Chondrocyte (in vitro differentiated cells): ENCODE data around the gene TXNRD3. TPM values are rescaled to one million over a fixed set of nuclear protein-coding genes. Genes with fewer than 3 reads are reported as not detected.

ENCODE experiments used
- DNase-seq: peaks from one replicate; pipeline ENCODE4 v3.0.0; 2021; ENCODE audit warnings: mixed read lengths, low spot score
- H3K27ac Mint-ChIP-seq: one replicate; pipeline ENCODE4 v1.8.0; 2021; ENCODE audit warnings: mild to moderate bottlenecking, moderate library complexity, mixed read lengths; ENCODE audit not compliant: unreplicated experiment
- H3K27me3 Mint-ChIP-seq: 2 replicates; pipeline ENCODE4 v1.8.0; 2021; ENCODE audit warnings: low read depth, mixed read lengths
- H3K36me3 Mint-ChIP-seq: 2 replicates; pipeline ENCODE4 v1.8.0; 2021; ENCODE audit warnings: low read depth, mixed read lengths
- H3K4me1 Mint-ChIP-seq: 2 replicates; pipeline ENCODE4 v1.8.0; 2021; ENCODE audit warnings: low read depth, mild to moderate bottlenecking, mixed read lengths
- H3K4me3 Mint-ChIP-seq: one replicate; pipeline ENCODE4 v1.8.0; 2021; ENCODE audit warnings: mild to moderate bottlenecking, moderate library complexity, mixed read lengths; ENCODE audit not compliant: unreplicated experiment
- H3K9me3 Mint-ChIP-seq: 2 replicates; pipeline ENCODE4 v1.8.0; 2021; ENCODE audit warnings: low read depth, mixed read lengths
- total RNA-seq: library from RNA; stranded (reverse); gene quantifications from 3 replicates; pipeline ENCODE4 v1.2.1, GENCODE V29; 2021
- TF ChIP-seq, protein P1 (sequence below): fragments of 200-600 bp; sonication (generic); IDR thresholded peaks from 2 replicates; pipeline ENCODE4 v1.5.0; 2021; ENCODE audit warnings: antibody characterized with exemption, mild to moderate bottlenecking, moderate library complexity

TXNRD3 gene
- total RNA-seq, 1 donor from 2014 or later = 14.2 TPM

DNA sequence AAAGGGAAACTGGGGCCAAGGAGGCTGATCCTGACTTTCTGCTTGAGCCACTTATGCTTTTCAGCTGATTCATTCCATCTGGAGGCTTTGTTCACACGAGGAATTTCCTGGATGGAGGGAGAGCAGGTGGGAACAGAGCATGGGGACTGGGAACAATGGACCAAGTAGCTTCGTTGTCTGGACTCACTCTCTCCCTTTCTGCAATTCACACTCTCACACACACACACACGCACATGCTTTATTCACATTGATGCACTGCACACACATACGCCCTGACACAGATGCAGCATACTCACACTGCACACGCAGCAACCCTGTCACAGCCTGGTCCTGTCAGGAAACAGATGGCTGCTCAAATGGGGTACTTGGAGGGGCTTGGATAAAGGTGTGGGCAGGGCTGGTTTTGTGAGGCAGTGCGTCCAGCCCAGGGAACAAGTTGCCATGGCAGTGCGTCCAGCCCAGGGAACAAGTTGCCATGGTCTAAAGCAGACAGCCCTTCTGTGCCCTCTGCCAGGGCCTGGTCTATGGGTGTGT is 29.4 kb upstream of the TXNRD3 start:
- no peak overlapping the region for H3K4me3 Mint-ChIP-seq
- no peak overlapping the region for H3K27ac Mint-ChIP-seq
- H3K27me3 Mint-ChIP-seq = peaks cover 11% of the 10 kb centered on the region
- TF ChIP-seq, protein P1, sequence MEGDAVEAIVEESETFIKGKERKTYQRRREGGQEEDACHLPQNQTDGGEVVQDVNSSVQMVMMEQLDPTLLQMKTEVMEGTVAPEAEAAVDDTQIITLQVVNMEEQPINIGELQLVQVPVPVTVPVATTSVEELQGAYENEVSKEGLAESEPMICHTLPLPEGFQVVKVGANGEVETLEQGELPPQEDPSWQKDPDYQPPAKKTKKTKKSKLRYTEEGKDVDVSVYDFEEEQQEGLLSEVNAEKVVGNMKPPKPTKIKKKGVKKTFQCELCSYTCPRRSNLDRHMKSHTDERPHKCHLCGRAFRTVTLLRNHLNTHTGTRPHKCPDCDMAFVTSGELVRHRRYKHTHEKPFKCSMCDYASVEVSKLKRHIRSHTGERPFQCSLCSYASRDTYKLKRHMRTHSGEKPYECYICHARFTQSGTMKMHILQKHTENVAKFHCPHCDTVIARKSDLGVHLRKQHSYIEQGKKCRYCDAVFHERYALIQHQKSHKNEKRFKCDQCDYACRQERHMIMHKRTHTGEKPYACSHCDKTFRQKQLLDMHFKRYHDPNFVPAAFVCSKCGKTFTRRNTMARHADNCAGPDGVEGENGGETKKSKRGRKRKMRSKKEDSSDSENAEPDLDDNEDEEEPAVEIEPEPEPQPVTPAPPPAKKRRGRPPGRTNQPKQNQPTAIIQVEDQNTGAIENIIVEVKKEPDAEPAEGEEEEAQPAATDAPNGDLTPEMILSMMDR = no peak
- no peaks in the 10 kb centered on the region for H3K9me3 Mint-ChIP-seq
- H3K4me1 Mint-ChIP-seq = peaks cover 16% of the 10 kb centered on the region
- H3K36me3 Mint-ChIP-seq = no peaks in the 10 kb centered on the region
- DNase-seq = no peak

DNA sequence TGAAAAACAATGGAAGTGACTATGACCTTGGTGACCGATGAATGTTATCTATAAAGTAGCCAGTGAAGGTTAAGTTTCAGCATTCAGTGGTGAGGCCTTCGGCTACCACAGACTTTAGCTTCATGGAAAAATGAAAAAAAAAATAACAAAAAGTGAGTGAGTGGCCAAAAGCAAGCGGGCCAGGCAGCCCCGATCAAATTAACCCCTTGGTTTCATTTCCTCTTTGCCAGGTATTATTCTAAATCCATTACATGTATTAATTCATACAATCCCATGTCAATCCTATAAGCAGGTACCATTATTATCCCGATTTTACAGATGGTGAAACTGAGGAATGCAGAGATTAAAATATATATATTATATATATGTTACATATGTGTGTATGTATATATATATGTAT is 28.1 kb upstream of the TXNRD3 start:
- no peak for DNase-seq
- H3K27ac Mint-ChIP-seq = no peak overlapping the region
- H3K4me3 Mint-ChIP-seq = no peak overlapping the region
- peaks cover 7% of the 10 kb centered on the region for H3K27me3 Mint-ChIP-seq
- no peaks in the 10 kb centered on the region for H3K9me3 Mint-ChIP-seq
- H3K36me3 Mint-ChIP-seq = no peaks in the 10 kb centered on the region
- H3K4me1 Mint-ChIP-seq = peaks cover 19% of the 10 kb centered on the region
- TF ChIP-seq, protein P1 = no peak

DNA sequence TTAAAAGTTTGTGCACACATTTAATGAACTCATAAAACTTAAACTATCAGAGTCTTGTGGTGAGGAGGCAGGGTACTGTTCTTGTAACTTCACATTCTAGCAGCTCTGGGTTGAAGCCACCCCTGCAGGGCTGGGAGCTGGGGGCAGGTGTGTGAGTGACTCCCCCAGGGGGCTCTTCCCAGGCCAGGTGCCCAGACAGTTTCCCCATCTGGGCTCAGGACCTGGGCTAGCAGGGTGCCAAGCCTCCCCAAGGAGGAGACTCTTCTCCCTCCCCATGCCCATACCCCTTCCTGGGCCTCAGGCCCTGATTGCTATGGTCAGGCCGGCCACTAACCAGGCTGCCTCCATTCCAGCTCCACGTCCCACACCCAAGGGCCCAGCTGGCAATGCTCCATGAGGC is 27.1 kb upstream of the TXNRD3 start:
- H3K9me3 Mint-ChIP-seq = no peaks in the 10 kb centered on the region
- H3K4me1 Mint-ChIP-seq = peaks cover 19% of the 10 kb centered on the region
- no peak for DNase-seq
- H3K27ac Mint-ChIP-seq = no peak overlapping the region
- H3K27me3 Mint-ChIP-seq = peaks cover 17% of the 10 kb centered on the region
- no peaks in the 10 kb centered on the region for H3K36me3 Mint-ChIP-seq
- TF ChIP-seq, protein P1 = no peak
- H3K4me3 Mint-ChIP-seq = no peak overlapping the region

DNA sequence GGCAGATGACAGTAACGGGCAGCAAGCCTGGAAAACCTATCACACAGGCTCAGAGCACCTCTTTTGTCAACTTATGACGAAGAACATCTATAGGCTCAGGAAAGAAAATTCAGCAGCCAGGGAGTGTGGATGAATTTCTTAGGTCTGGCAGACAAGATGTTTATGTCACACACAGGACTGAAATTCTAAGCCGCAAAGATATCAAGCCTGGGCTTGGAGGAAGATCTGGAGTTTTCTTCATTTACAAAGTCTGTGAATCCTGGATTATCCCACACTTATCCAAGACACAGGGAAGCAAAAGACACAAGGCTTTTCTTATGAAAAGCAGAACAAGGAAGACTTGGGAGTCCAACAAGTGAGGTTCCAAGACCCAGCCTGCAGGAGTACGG is 25.7 kb upstream of the TXNRD3 start:
- H3K27ac Mint-ChIP-seq = no peak overlapping the region

DNA sequence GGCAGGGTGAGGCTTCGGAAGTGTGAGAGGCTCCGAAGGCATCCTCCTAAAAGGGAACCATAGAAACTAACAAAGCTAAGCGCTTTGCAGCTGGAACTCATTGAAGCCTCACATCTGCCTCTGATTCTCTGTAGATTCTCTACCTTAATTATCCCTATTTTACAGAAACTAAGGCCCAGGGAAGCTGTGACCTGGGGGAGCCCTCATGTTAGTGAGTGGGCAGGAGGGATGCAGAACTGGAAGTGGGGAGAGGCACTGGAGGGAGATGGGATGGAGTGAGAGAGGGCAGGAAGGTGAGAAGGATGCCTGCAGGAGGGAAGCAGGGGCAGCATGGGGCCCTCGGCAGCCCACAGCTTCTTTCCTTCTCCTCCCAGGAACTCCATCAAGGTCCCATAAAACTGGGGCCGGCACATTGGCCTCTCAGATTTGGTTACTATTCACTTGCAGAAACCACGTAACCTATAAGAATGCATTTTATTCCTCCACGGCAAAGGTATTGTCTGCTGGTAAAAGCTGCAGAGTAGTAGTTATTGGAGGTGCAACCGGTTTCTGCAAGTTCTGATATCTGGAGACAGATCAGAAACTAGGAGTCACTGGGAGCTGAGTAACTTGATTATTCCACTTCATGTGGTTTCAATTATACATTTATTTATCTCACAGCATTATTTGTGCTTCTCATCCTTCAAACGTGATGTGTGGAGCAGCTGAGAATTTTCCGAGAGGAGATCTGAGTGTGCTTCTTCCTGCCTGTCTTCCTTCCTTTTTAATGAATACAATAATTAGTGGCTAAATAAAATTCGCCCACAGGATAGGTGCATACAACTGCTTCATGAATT is 25.1 kb upstream of the TXNRD3 start:
- TF ChIP-seq, protein P1 = no peak
- DNase-seq = no peak
- Mint-ChIP-seq H3K9me3 (peaks cover under 1% of the 10 kb centered on the region), H3K4me3 (no peak overlapping the region), H3K36me3 (no peaks in the 10 kb centered on the region), H3K4me1 (peaks cover 13% of the 10 kb centered on the region), H3K27ac (no peak overlapping the region), H3K27me3 (peaks cover 28% of the 10 kb centered on the region)

More for the DNA sequence above, 25.7 kb upstream of the TXNRD3 start:
- H3K36me3 Mint-ChIP-seq = no peaks in the 10 kb centered on the region
- H3K9me3 Mint-ChIP-seq = no peaks in the 10 kb centered on the region
- TF ChIP-seq, protein P1 = no peak
- no peak overlapping the region for H3K4me3 Mint-ChIP-seq
- H3K4me1 Mint-ChIP-seq = peaks cover 19% of the 10 kb centered on the region
- peaks cover 26% of the 10 kb centered on the region for H3K27me3 Mint-ChIP-seq
- no peak for DNase-seq
